NCI-H1092 treated with DMSO at 0.1 percent for 48 hours (cell line): ENCODE data around the gene PTPRC.

Experiments used
- DNase-seq: peaks from one replicate; lab custom pipeline; 2025; lab: John Stamatoyannopoulos, UW

Gene PTPRC

DNA sequence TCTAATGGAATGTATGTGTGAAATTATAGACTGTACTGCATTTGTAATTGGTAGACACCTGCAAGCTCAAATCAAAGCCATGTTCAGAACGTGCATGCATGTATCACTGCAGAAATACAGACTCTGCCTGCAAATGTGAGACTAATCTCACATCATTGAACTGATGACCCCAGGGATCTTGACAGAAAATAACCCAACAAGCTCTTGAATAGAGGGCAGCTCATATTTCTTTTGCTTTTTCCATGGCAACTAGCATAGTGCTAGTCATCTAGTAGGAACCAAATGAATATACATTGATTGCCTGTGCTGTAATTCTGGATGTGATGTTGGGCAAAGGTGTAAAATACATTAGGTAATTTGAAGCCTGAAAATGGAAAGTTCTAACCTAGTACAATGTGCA, 62.4 kb downstream of the PTPRC start:
- no peak for DNase-seq

GRCh38 chr1:198701766-198702539, 63.1 kb downstream of the PTPRC start:
- no peak for DNase-seq

DNA sequence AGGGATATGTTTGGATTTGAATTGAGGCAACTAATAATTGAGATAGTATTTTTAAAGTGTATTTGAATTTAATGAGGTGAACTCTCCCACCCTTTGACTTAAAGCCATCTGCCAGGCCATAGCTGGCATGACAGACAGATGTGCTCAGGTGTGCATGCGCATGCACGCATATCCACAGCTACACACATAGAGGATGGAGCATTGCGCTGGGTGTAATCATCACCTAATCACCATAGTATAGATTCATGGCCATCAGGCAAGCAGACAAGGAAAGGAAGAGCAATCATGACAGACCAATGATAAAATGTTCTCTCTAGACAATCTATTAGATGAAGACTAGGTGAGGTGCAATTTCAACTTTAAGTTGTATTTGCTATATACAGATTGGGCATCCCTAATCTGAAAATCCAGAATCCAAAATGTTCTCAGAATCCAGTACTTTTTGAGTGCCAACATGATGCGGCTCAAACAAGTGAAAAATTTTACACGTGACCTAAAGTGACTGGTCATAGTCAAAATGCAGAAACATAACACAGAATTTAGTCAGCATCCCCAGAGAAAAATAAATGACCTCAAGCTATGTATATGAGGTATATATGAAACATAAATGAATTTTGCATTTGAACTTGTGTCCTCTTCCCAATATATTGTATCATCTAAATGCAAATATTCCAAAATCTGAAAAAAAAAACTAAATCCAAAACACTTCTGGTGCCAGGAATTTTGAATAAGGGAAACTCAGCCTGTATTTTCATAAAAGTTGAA, 70.1 kb downstream of the PTPRC start:
- DNase-seq: no peak

GRCh38 chr1:198711837-198712236, 73.0 kb downstream of the PTPRC start:
- no peak for DNase-seq

- DNase-seq: no peak
These were observed 74.2 kb downstream of the PTPRC start for GRCh38 chr1:198713081-198713480.

GRCh38 chr1:198714271-198714670, 75.4 kb downstream of the PTPRC start:
- no peak for DNase-seq

GRCh38 chr1:198716051-198716450, 77.2 kb downstream of the PTPRC start:
- DNase-seq: no peak

GRCh38 chr1:198717510-198717909, 78.7 kb downstream of the PTPRC start:
- no peak for DNase-seq

GRCh38 chr1:198723127-198723526, 84.3 kb downstream of the PTPRC start:
- no peak for DNase-seq

GRCh38 chr1:198725090-198725489, 86.2 kb downstream of the PTPRC start:
- no peak for DNase-seq

- DNase-seq: no peak
These were observed 87.6 kb downstream of the PTPRC start for GRCh38 chr1:198726455-198726854.

DNA sequence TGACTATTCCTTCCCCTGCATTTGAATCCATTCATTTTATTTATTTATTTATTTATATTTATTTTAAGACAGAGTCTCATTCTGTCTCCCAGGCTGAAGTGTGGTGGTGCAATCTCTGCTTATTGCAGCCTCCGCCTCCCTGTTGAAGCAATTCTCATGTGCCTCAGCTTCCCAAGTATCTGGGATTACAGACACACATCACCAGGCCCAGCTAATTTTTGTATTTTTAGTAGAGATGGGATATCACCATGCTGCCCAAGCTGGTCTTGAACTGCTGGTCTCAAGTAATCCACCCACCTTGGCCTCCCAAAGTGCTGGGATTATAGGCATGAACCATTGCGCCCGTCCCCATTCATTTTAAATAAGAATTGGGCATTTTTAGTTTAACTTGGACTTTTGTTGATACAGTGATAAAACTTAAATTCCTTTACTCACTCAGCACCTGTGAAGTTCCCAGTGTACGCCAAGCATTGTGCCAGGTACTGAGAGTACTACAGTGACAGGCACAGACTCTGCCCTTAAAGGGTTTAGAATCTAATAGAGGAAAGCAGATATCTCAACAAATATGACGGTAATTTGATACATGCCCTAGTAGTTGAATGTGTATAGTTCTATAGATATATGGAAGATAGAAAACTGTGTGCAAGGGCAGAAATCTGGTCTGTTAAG, 90.5 kb downstream of the PTPRC start:
- no peak for DNase-seq

DNA sequence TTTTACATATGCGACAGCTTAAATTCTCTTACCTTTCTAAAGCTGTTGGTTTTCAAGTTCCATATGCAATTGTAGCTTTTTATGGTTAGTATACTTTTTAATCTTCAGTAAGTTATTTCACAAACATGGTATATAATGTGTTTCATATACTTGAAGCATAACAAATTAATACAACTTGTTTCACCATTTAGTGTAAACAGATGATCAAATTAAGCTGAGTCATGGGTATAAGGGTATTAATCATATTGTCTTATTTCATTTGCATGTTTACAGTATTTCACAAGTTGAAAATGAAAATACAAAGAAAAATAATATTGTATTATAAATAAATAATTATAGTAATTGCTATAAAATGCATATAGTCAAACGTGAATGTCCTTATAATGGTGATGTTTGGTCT, 92.1 kb downstream of the PTPRC start:
- DNase-seq: no peak

DNA sequence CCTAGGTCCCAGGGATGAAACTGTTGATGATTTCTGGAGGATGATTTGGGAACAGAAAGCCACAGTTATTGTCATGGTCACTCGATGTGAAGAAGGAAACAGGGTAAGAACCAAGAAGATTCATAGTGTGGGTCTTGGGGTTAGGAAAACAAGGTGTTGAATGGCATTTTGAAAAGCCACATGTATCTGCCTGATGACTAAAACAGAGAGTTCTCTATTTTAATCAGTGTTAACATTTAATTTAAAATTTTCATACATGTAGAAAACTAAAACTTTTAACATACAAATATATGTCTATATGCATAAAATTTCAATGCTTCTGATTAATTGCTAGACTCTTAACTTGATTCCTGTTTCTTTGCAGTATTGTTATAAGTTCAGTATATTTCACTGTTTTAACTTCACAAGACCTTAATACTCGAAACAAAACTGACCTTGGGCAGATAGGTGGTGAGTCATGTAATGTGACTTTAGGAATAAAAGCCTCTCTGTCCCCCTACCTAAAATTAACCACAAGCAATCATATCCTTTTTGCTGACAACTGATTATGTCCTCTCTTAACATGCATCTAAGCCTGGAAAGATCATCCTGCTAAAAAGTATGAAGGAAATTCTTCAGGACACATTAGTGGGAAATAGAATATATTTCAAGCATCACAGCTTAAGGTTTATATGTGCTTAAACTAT, 95.6 kb downstream of the PTPRC start:
- no peak for DNase-seq

DNA sequence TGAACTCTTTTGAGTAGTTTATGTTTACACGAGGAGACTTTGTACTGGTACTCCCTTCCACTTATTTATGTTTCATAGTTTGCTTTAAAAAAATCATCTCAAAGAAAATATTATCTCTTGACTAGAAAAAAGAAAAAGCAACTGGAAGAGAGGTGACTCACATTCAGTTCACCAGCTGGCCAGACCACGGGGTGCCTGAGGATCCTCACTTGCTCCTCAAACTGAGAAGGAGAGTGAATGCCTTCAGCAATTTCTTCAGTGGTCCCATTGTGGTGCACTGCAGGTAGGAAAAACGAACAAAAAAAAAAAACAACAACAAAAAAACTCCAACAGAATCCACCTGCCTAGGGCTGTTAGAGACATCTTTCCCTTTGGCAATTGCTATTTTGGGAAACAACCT, 102.9 kb downstream of the PTPRC start:
- no peak for DNase-seq

DNA sequence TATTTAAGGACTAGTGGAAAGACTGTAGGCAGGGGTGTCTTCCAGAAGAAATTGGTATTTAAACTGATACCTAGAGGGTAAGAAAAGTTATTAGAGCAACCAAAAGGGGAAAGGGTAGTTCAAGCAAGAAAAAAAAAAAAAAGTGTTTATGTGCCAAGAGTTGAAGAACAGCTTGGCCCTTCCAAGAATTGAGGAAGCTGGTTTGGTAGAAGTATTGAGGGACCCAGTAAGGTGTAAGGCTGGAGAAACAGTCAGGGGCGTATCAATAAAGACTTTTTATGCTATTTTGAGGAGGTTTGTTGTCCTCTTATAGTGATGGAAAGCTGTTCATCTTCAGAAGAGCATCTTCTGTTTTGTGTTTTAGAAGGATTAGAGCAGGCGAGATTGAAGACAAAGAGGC, 108.3 kb downstream of the PTPRC start:
- DNase-seq: no peak

- no peak for DNase-seq
These were observed 110.4 kb downstream of the PTPRC start for GRCh38 chr1:198749279-198749678.

DNA sequence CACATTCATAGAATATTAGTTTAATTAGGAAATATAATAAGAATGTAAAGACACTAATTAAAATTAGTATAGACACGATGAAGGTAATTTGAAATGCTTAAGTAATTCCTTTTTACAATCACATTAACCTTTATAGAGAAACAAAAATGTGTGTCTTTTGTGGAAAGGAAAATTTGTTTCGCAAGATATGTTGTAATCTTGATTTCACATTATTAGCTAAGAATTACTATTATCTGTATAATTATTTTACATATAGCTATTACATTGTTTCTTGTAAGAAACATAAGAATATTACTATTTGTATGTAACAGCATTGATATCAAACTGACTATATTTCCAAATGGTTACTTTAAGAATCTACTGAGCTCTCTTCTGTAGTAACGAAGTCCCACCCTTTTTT, 111.2 kb downstream of the PTPRC start:
- DNase-seq: no peak

- no peak for DNase-seq
These were observed 112.9 kb downstream of the PTPRC start for GRCh38 chr1:198751741-198752140.

- no peak for DNase-seq
These were observed 115.8 kb downstream of the PTPRC start for GRCh38 chr1:198754670-198755069.

DNA sequence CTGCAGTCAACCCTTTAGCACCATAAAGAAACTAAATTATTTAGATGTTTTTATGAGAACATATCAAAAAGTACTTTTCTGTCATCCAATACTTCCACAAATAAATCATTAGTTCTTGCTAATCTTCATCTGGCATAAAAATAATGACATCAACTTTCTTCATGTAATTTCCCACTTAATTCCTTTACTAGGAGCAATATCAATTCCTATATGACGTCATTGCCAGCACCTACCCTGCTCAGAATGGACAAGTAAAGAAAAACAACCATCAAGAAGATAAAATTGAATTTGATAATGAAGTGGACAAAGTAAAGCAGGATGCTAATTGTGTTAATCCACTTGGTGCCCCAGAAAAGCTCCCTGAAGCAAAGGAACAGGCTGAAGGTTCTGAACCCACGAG, 116.9 kb downstream of the PTPRC start:
- no peak for DNase-seq

DNA sequence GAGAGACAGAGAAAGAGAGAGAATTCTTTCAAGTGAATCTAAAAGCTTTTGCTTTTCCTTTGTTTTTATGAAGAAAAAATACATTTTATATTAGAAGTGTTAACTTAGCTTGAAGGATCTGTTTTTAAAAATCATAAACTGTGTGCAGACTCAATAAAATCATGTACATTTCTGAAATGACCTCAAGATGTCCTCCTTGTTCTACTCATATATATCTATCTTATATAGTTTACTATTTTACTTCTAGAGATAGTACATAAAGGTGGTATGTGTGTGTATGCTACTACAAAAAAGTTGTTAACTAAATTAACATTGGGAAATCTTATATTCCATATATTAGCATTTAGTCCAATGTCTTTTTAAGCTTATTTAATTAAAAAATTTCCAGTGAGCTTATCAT, 117.6 kb downstream of the PTPRC start:
- DNase-seq: peak; percentile 13
